MCF 10A (cell line): ENCODE data around the gene PDGFD. TPM values are rescaled to one million over a fixed set of nuclear protein-coding genes. Genes with fewer than 3 reads are reported as not detected.

Experiments used
- BruUV-seq: library from RNA; stranded (reverse); fragments of 400-500 nt; replicated peaks from 2 replicates; lab custom pipeline; 2021; lab: Mats Ljungman, UMichigan
- CTCF ChIA-PET: fragments of 300-600 bp; sonication (Branson Sonifier 250); formaldehyde crosslinking; extraction: SDS; loops from one replicate; lab custom pipeline; 2021; ENCODE audit warnings: antibody characterized with exemption, inconsistent platforms; lab: Yijun Ruan, JAX
- POLR2A ChIA-PET: fragments of 300-600, 350-650 bp; sonication (Branson Sonifier 250); formaldehyde crosslinking; extraction: SDS; loops from one replicate; lab custom pipeline; 2020; ENCODE audit warnings: antibody characterized with exemption, inconsistent platforms; lab: Yijun Ruan, JAX
- DNase-seq: peaks from one replicate; pipeline ENCODE4 v3.0.0-alpha.2; 2018; ENCODE audit not compliant: unreplicated experiment
- H3K27ac Mint-ChIP-seq: one replicate; pipeline ENCODE4 v1.8.0; 2022; ENCODE audit warnings: mild to moderate bottlenecking, low read depth, mixed read lengths; ENCODE audit not compliant: unreplicated experiment
- H3K27me3 Mint-ChIP-seq: one replicate; pipeline ENCODE4 v1.8.0; 2022; ENCODE audit warnings: mixed read lengths; ENCODE audit not compliant: insufficient read depth, unreplicated experiment
- H3K36me3 Mint-ChIP-seq: one replicate; pipeline ENCODE4 v1.8.0; 2022; ENCODE audit warnings: mild to moderate bottlenecking, moderate library complexity, mixed read lengths; ENCODE audit not compliant: insufficient read depth, unreplicated experiment
- H3K4me1 Mint-ChIP-seq: one replicate; pipeline ENCODE4 v1.8.0; 2022; ENCODE audit warnings: mixed read lengths; ENCODE audit not compliant: insufficient read depth, unreplicated experiment
- H3K4me3 Mint-ChIP-seq: one replicate; pipeline ENCODE4 v1.8.0; 2022; ENCODE audit warnings: mild to moderate bottlenecking, moderate library complexity, mixed read lengths; ENCODE audit not compliant: unreplicated experiment
- H3K9me3 Mint-ChIP-seq: one replicate; pipeline ENCODE4 v1.8.0; 2022; ENCODE audit warnings: mixed read lengths; ENCODE audit not compliant: unreplicated experiment
- CTCF ChIP-seq: fragments of 200-600 bp; IDR thresholded peaks from one replicate; pipeline ENCODE4 v1.8.0; 2022; ENCODE audit warnings: antibody characterized with exemption, mild to moderate bottlenecking; ENCODE audit not compliant: unreplicated experiment
- intact Hi-C: fragments of 100-400 bp; cut with micrococcal nuclease; formaldehyde crosslinking; loops from 2 replicates; pipeline ENCODE4 v1.14.1; 2022
- total RNA-seq: library from RNA; stranded (reverse); gene quantifications from 2 replicates; pipeline ENCODE4 v1.2.3, GENCODE V29; 2022

Gene PDGFD
- total RNA-seq, 1 experiment from 2014 or later = 0.61 TPM

GRCh38 chr11:103995896-103996295, 168.1 kb downstream of the PDGFD start:
- Mint-ChIP-seq H3K4me1 (no peaks in the 10 kb centered on the region), H3K27ac (no peak overlapping the region), H3K4me3 (no peak overlapping the region), H3K36me3 (no peaks in the 10 kb centered on the region), H3K27me3 (no peaks in the 10 kb centered on the region), H3K9me3 (no peaks in the 10 kb centered on the region)
- intact Hi-C loops = no loop called here
- DNase-seq = no peak
- BruUV-seq = no TSS peak
- TF ChIP-seq CTCF = no peak
- ChIA-PET POLR2A (interaction anchor here (1.4 to 1.5 kb wide), 2 partner anchors 32 to 56 kb away, joined by 3 read pairs; no protein-coding TSS in a partner anchor), CTCF (no interaction called here)

DNA sequence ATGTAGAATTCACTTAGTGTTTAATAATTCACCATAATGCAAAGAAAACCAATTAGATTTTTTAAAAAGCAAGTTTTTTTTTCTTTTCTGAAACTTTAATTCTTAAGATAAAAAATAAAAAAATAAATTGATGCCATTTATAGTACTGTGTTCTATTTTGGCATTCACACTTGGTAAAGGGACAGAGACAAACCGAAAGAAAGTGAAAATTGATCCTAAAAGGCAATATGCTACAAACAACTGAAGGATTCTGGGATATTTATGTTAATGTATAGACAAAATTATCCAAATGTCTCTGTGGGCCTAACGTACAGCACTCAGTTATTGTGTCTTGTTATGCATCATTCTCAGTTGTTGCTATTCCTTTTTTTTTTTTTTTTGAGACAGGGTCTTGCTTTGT, 169.4 kb downstream of the PDGFD start:
- no TSS peak for BruUV-seq
- Mint-ChIP-seq H3K27ac (no peak overlapping the region), H3K4me1 (no peaks in the 10 kb centered on the region), H3K4me3 (no peak overlapping the region), H3K27me3 (no peaks in the 10 kb centered on the region), H3K36me3 (no peaks in the 10 kb centered on the region), H3K9me3 (no peaks in the 10 kb centered on the region)
- no peak for TF ChIP-seq CTCF
- intact Hi-C loops = no loop called here
- no peak for DNase-seq
- POLR2A ChIA-PET = no interaction called here
- CTCF ChIA-PET = no interaction called here

GRCh38 chr11:103994094-103994493, 169.9 kb downstream of the PDGFD start:
- H3K4me3 Mint-ChIP-seq = no peak overlapping the region
- intact Hi-C loops = no loop called here
- no peaks in the 10 kb centered on the region for H3K4me1 Mint-ChIP-seq
- CTCF ChIA-PET = no interaction called here
- no peaks in the 10 kb centered on the region for H3K27me3 Mint-ChIP-seq
- no peak overlapping the region for H3K27ac Mint-ChIP-seq
- TF ChIP-seq CTCF = no peak
- POLR2A ChIA-PET = no interaction called here
- BruUV-seq = no TSS peak
- DNase-seq = no peak
- no peaks in the 10 kb centered on the region for H3K9me3 Mint-ChIP-seq
- no peaks in the 10 kb centered on the region for H3K36me3 Mint-ChIP-seq

DNA sequence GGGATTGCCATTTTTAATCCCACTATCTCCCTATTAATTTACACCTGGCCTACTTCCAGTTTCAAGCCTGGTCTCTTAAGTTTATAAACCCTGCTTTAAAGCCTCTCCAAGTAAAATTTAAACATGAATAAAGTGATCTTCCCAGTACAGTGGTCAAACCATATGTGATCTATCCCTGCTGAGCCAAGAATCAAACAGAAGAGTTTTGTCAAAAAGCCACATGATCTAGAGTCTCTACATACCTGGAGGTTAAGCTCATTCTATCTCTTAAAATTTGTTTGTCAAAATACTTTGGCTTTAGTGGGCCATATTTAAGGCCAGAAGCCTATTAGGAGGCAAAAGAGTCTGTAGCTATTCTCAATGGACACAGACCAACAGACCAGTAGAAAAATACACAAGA, 170.4 kb downstream of the PDGFD start:
- no peaks in the 10 kb centered on the region for H3K36me3 Mint-ChIP-seq
- no peak for DNase-seq
- H3K9me3 Mint-ChIP-seq = no peaks in the 10 kb centered on the region
- intact Hi-C loops = no loop called here
- H3K4me3 Mint-ChIP-seq = no peak overlapping the region
- TF ChIP-seq CTCF = no peak
- no peak overlapping the region for H3K27ac Mint-ChIP-seq
- ChIA-PET CTCF (no interaction called here), POLR2A (interaction anchor here (0.9 kb wide), 1 partner anchor 10 kb away, joined by 3 read pairs; no protein-coding TSS in a partner anchor)
- H3K27me3 Mint-ChIP-seq = no peaks in the 10 kb centered on the region
- BruUV-seq = no TSS peak
- peaks cover under 1% of the 10 kb centered on the region for H3K4me1 Mint-ChIP-seq
